ENCODE results near the gene CNNM4.

Gene CNNM4

DNA sequence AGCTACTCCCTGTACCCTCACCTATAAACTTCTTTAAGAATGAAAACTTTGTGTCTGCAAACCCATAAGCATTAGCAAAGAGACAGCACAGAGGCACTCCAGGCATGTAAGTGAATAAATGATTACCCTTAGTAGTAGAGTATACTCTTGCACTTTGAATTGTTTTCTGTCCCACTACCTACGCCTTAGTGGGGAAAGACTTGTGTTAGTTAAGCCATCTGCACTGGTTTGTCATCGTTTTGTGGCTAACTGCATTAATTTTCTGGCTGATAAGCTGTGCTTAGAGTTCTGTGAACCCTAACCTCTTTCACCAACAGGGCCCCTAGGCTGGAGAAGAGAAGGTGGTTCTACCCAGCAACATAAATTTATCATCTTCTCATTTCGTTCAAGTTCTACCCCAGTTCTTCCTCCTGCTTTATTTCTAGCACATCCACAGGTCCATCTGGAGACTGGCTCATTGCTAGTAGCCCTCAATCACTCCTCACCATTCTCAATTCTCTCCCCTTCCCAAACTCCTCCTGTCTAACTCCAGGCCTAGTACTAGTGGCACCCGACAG, 21.5 kb upstream of the CNNM4 start:
- no peak for TF ChIP-seq SNAI2 (CRISPR knock-in tag; IDR thresholded peaks at IDR 0.05)
- no peak for TF ChIP-seq ZFP30 (CRISPR knock-in tag; IDR thresholded peaks at IDR 0.05)
- TF ChIP-seq PATZ1 (CRISPR knock-in tag; IDR thresholded peaks at IDR 0.05; ENCODE audit: borderline replicate concordance) = no peak
- TF ChIP-seq PPARA (CRISPR knock-in tag; IDR thresholded peaks at IDR 0.05; ENCODE audit: borderline replicate concordance) = no peak
- no peak for TF ChIP-seq ZNF8 (CRISPR knock-in tag; IDR thresholded peaks at IDR 0.05)
- TF ChIP-seq ARNTL (CRISPR knock-in tag; IDR thresholded peaks at IDR 0.05; ENCODE audit: borderline replicate concordance, low read depth) = no peak
- ATAC-seq = no peak

- TF ChIP-seq OSR1 (CRISPR knock-in tag; IDR thresholded peaks at IDR 0.05) (no peak), ZNF565 (CRISPR knock-in tag; conservative IDR thresholded peaks at IDR 0.05; ENCODE audit: low read depth) (no peak), PPARA (CRISPR knock-in tag; IDR thresholded peaks at IDR 0.05; ENCODE audit: borderline replicate concordance) (no peak), GLIS3 (CRISPR knock-in tag; IDR thresholded peaks at IDR 0.05) (no peak), ZC3H10 (CRISPR knock-in tag; IDR thresholded peaks at IDR 0.05) (no peak), ARNTL (CRISPR knock-in tag; IDR thresholded peaks at IDR 0.05; ENCODE audit: borderline replicate concordance, low read depth) (no peak), ZFP30 (CRISPR knock-in tag; IDR thresholded peaks at IDR 0.05) (no peak), ZNF70 (CRISPR knock-in tag; IDR thresholded peaks at IDR 0.05) (no peak), ZFP3 (CRISPR knock-in tag; IDR thresholded peaks at IDR 0.05) (no peak), ESRRG (CRISPR knock-in tag; IDR thresholded peaks at IDR 0.05) (no peak), CSDC2 (CRISPR knock-in tag; IDR thresholded peaks at IDR 0.05) (no peak), CSRNP3 (CRISPR knock-in tag; IDR thresholded peaks at IDR 0.05) (no peak)
- TF ChIP-seq, protein P1, sequence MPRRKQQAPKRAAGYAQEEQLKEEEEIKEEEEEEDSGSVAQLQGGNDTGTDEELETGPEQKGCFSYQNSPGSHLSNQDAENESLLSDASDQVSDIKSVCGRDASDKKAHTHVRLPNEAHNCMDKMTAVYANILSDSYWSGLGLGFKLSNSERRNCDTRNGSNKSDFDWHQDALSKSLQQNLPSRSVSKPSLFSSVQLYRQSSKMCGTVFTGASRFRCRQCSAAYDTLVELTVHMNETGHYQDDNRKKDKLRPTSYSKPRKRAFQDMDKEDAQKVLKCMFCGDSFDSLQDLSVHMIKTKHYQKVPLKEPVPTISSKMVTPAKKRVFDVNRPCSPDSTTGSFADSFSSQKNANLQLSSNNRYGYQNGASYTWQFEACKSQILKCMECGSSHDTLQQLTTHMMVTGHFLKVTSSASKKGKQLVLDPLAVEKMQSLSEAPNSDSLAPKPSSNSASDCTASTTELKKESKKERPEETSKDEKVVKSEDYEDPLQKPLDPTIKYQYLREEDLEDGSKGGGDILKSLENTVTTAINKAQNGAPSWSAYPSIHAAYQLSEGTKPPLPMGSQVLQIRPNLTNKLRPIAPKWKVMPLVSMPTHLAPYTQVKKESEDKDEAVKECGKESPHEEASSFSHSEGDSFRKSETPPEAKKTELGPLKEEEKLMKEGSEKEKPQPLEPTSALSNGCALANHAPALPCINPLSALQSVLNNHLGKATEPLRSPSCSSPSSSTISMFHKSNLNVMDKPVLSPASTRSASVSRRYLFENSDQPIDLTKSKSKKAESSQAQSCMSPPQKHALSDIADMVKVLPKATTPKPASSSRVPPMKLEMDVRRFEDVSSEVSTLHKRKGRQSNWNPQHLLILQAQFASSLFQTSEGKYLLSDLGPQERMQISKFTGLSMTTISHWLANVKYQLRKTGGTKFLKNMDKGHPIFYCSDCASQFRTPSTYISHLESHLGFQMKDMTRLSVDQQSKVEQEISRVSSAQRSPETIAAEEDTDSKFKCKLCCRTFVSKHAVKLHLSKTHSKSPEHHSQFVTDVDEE (CRISPR knock-in tag; IDR thresholded peaks at IDR 0.05) = no peak
- TF ChIP-seq, protein P2, sequence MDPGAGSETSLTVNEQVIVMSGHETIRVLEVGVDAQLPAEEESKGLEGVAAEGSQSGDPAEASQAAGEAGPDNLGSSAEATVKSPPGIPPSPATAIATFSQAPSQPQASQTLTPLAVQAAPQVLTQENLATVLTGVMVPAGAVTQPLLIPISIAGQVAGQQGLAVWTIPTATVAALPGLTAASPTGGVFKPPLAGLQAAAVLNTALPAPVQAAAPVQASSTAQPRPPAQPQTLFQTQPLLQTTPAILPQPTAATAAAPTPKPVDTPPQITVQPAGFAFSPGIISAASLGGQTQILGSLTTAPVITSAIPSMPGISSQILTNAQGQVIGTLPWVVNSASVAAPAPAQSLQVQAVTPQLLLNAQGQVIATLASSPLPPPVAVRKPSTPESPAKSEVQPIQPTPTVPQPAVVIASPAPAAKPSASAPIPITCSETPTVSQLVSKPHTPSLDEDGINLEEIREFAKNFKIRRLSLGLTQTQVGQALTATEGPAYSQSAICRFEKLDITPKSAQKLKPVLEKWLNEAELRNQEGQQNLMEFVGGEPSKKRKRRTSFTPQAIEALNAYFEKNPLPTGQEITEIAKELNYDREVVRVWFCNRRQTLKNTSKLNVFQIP (CRISPR knock-in tag; IDR thresholded peaks at IDR 0.05; ENCODE audit: borderline replicate concordance, low read depth) = no peak
- ATAC-seq = peak; percentile 100
These were observed 20.9 kb upstream of the CNNM4 start, which contains the start of gene LMAN2L for GRCh38 chr2:96739633-96740428. LMAN2L (minus strand) TSS chr2:96740064; CDS start chr2:96740040, 24 bp downstream.

DNA sequence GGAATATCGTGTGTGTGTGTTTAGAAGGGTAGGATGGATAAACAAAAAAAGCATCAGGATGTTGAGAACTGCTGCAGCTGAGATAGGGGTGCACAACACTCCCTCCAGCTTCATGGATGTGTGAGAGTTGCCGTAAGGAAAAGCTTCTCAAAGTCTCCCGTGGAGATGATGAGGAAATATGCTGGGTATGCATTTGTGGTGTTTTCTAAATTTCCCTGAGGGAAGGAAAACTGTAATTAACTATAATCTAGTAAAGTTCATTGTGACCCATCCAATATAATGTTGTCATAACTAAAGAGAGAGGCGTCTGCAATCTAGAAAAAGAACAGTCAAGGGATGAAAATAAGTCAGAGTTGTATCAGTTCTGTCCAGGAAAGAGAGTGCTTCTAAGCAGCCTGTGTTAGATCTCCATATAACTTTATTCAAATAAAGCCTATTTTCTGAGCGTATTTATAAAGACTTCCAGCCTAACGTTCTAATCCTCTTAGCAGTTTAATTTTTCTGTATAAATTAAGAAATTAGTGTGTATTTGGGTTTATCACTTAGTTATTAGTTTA, 13.6 kb upstream of the CNNM4 start:
- ATAC-seq = no peak
- TF ChIP-seq OSR1 (CRISPR knock-in tag; IDR thresholded peaks at IDR 0.05) (no peak), ZNF565 (CRISPR knock-in tag; conservative IDR thresholded peaks at IDR 0.05; ENCODE audit: low read depth) (no peak), BACH2 (CRISPR knock-in tag; IDR thresholded peaks at IDR 0.05; ENCODE audit: borderline replicate concordance) (no peak), CSRNP3 (CRISPR knock-in tag; IDR thresholded peaks at IDR 0.05) (no peak), CSDC2 (CRISPR knock-in tag; IDR thresholded peaks at IDR 0.05) (no peak), ISL1 (CRISPR knock-in tag; IDR thresholded peaks at IDR 0.05) (no peak), ZC3H10 (CRISPR knock-in tag; IDR thresholded peaks at IDR 0.05) (no peak)

All from SK-N-SH treated with all-trans-retinoic acid at 6 μM for 48 hours (cell line).